Stimulated activated CD8-positive, alpha-beta memory T cell treated with anti-CD3 and anti-CD28 coated beads, Interleukin-15, amount 100 ng/mL, for 24 hours (primary cell): ENCODE data around the gene NEURL4.

Experiments used
- DNase-seq: peaks from one replicate; pipeline ENCODE4 v3.0.0-alpha.2; 2020; ENCODE audit warnings: low read depth

NEURL4 gene

DNA sequence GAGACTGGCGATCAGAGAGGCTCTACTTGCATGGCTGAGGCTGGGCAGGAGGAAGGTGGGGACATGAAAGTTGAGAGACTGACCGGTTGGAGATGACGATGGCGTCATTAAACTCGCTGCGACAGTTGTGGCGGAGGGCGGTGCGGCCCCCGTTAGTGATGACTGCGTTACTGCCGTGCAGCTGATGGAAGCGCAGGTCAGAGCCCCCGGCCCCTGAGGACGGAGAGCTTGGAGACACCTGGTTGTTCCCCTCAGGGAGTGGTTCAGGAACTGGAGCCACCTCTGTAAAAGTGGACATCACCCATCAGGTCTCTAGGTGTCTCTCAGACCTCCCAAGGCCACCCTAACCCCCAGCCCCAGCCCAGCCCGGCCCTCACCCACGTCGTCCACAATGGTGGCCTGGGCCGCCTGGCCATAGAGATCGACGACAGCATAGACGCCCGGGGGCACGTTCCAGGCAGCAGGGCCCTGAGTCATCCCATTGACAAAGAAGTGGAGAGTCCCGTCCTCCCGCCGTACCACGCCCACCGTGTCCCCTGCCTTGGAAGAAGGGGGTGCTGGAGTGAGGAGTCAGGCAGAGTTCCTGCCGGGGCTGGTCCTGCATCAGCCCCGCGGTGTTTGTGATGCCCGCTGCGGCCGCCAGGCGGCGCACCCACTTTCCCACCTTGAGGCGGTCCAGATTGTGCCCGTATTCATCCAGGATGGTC lies 5.3 kb downstream of the NEURL4 start:
- peak; percentile 39 for DNase-seq

DNA sequence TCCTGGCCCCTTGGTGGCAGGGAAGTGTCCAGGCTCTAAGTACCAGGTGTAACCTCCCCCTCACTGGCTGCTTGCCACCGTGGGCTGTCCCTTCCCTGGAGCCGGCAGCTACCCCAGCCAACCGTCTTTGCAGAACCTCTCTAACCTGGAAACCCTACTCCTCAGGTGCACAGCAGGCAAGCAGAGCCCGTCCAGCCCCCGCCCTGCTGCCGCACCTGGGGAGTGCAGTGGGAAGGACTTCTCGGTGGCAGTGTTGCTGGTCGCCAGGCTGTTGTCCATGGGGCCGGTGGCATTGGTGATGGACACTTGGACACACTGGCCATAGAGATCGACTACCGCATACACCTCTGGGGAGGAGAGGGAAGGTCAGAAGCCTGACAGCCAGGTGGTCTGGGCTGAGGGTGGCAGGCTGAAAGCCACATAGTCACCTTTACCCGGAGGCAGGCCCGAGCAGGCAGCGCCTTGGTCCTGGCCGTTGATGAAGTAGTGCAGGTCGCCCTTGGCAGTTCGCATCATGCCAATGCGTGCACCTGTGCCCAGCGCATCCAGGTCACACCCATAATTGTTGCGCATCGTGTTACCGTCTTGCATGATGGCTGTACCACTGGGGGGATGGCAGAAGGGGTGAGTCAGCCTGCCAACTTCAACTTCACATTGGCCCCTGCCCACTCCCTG lies 6.5 kb downstream of the NEURL4 start:
- DNase-seq, result no peak

DNA sequence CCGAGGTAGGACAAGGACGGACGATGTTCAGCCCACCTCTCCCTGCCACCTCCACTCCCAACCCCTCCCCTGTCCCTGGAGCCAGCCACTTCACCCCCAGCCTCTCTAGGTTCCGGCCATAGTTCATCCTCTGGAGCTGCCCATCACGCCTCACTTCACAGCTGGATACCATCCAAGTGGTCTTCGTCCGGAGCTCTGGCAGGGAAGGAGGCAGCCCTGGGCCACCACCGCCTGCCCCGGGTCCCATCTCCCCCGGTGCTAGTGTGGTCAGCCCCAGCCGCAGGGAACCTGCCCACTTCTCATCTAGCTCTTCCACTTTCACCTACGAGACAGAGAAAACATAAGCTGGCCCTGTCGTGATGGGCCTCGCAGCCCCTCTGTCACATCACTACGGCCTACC lies 7.7 kb downstream of the NEURL4 start:
- DNase-seq, result no peak

DNA sequence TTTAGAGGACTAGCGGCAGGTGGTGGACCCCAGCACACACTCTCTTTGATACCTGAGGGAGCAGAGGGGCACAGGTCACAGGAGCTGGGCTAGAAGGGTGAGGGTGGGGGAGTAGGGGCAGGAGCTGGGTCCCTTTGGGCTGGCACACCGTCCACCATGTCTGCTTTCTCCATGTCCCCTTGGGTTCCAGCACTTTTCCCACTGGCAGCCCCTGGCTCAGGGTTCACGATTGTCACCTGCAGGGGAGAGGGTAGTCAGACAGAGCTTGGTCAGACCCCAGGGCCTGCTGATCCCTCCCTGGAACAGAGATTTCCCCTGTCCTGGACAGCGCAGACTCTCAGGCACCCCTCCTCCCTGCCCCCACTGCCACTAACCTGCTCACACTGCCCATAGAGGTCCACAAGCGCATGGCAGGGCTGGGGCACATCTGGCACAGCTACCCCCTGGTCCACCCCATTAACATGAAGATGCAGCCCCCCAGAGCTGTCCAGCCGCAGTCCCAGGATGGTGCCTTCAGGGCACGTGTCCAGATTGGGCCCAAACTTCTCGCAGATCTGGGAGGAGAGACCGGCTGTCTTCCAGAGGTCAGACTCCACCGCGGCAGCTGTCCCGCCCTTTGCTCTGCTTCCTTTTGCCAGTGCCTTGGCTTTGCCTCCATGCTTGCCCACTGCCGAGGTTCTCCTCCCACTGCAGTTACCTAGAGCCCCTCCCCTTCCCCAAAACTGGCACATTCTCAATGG lies 10.8 kb downstream of the NEURL4 start:
- DNase-seq, result no peak

DNA sequence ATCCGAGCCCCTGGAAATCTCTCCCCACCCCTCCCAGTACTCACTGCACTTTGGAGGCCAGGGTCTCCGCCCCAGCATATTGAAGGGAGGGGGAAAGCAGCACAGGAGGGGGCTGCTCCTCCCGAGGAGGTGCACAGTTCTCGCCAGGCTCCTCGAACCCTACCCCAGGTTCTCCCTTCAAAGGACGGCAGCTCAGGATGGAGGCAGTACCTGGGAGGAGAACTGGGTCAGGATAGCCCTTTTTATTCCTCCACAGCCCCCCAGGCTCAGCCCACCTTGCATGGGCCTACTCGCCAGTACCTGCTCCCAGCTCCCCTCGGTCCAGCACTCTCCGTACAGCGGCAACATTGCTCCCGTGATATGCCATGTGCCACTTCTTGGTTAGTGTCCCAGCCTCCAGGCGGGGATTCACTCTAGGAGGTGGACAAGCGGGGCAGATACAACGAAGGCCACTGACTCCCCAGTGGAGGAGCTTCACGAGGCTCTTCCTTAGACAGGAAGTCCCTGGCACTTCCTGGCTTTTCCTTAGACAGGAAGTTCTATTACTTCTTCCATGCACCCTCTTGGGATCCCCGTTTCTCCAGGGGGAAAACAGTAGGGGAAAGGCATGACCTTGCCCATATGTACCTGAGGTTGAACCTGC lies 11.9 kb downstream of the NEURL4 start:
- DNase-seq, result no peak

DNA sequence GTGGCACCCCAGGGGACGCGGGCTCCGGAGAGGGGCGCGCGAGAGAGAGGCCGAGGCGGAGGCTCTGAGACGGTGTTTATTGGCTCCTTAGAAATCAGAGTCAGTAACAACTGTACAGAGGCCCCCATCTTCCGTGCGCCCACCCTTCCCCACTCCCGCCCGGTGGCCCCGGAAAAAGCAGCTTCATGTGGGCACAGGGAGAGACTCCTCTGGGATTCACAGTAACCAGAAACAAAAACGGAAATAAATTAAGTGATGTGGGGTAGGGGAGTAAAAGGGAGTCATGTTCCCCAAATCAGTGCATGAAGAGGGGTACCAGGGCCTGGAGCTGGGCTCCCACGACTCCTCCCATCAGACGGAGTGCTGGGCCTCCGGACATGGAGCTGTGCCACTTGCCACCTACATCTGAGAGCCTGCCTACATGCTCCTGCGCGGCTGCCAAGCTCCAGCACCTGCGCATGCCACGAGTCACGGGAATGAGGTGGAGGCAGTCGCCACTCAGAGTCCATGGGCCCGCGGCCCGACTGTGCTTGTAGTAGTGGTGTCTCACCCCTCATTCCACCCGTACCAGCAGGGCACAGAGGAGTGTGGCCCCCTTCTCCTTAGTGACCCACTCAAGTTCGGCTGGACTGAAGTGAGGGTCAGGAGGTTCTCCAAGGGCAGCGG lies 13.4 kb downstream of the NEURL4 start:
- DNase-seq, result no peak

DNA sequence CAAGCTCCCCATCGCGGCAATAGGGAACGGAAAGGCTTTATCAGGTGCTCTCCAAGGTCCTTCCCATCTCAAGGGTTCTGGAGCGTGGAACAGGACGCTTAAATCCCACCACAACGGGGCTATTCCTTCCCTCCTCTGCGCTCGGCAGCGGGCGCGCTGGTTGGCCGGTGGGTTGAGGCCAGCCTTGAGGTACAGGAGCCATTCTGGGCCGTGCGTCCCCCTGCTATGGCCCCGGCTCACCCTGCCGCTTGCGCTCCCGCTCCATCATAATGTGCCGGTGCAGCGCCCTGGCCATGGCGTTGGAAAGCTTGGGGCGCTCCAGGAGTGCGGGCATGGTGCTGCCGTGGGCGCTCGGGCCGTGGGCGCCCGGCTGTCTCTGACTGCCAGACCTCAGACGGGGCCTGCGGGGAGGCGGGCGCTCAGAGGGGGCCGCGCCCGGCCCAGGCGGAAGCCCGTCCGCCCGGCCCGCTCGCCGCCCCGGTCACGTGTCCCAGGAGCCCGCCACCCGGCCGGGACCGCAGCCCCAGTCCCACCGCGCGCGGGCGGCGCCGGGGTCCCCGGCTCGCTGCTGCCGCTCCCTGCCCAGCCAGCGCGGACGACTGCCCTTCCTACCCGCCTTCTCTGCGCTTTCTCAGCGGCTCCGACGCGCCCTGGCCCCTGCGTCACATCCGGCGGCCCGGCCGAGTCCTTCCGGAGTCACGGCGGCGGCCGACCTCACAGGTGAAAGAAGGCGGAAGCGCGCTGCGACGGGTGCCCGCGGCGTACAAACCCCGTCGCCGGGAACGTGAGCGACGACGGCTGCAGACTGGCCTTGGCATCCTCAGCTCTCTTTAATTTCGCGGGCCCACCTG lies 14.2 kb downstream of the NEURL4 start, which contains the start of gene GPS2:
GPS2 (minus strand) TSS at position 642 of the 851 bp plus-strand sequence; CDS start at position 334, 308 bp downstream.
- peak; percentile 89 for DNase-seq

DNA sequence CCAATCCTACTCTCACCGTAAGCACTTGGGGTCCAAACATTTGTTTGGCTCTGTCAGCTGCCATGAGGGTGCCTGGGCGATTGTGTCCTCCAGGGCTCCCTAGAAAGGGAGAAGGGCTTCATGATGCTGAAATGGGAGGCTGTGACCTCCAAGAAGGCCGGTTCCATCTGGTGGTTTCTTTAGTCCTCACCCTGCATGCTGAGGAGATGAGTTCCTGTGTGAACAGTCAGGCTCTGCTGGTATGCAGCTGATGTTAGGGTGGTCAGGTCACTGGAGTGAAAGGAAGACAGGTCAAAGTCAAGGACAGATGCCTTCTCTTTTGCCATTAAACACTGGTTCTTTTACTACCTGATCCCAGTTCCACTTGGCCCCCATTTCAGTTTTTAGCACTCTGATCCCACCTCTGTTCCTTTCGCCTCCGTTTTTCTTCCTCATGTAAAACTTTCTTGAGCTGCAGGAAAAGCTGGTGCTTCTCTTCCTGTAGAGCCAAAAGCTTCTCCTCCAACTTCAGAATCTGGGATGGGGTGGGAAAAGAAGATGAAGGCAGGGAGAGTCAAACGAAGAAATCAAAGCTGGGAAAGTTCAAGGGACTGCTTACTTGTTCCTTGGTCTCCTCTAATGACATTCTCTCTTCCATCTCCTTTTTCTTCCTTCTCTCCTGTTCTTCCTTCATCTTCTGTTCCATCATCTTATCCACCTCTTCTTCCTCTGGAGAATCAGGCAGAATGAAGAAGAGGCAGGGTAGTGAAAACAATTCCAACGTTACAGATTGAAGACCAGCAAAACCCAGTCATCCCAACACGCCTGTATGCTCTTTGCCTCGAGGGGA lies 15.0 kb downstream of the NEURL4 start:
- DNase-seq, result no peak

DNA sequence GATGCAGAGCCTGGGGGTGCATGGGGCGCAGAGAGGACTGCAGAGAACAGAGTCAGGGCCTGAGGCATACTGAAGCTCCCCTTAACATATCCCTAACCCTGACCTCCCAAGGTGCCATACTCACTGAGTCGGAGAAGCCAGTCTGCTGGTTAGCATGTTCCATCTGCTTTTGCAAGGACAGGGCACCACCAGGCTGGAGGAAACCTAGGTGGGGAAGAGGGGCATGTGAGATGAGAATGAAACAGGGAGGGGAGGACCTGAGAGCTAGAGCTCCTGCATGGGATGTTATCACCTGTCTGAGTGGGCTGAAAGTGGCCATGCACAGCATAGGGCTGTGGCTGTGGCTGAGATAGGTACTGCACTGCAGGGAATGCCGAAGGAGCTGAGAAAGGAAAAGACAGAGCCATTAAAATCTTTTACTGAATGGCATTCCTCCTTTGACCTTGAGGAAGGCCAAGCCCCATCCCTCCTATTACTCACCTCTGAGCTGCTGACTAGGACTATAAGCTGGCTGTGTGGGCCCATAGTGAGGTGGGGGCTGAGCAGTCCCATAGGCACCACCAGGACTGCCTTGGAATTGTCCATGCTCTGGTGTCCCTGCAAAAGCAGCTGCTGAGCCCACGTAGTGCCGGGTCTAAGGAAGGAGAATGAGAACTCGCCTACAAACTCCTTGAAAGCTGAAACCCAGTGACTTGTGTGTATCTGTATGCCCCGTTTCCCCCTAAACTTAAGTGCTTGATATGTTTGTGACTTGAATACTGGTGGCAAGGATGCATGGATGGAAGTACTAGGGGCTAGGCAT lies 15.8 kb downstream of the NEURL4 start:
- no peak for DNase-seq

DNA sequence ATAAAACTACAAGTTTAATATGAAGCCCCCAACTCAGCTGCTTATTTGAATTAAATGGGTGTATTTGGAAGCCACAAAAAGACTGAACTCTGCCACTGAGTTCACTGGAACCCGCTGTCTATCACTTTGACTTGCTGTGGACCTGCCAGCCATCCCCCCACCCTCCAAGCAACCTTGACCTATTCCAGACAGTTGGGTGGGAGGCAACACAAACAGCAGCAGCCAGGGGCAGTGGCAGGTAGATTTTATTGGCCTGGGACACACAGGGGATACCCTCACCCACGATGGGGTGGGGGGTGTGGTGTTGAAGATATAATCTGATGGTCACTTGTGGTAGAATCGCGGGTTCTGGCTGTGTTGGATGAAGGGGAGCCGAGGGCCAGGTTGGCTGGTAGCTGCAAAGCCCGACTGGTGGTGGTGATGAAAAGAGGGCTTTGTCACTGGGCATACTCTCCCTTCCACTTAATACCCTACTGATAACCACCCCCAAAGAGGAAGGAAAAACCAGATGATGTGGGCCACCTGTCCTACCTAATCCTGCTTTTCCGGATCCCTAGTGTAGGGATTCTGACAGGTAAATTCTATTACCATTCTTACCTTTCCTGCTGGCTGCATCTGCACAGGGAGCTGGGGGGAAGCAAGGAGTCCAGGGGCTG lies 16.6 kb downstream of the NEURL4 start:
- DNase-seq, result no peak

DNA sequence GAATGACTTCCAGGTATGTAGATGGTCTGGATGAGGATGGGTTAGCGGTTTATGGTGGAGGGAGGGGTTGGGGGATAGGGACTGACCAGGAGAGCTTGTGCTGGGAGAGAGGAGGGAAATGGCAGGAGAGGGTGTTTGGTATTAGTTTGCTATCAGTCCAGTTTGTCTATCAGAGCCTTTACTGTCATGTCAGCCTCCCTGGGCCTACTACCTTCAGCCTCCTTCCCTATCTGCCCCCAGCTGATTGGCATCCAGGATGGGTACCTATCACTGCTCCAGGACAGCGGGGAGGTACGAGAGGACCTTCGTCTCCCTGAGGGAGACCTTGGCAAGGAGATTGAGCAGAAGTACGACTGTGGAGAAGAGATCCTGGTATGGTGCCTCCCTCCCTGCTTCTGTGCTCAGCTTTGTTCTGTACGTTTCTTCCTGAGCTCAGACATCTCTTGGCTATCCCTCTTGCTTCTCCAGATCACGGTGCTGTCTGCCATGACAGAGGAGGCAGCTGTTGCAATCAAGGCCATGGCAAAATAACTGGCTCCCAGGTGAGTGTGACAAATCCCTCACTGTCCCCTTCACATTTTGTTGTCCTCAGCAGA lies 17.9 kb downstream of the NEURL4 start:
- DNase-seq, result no peak

DNA sequence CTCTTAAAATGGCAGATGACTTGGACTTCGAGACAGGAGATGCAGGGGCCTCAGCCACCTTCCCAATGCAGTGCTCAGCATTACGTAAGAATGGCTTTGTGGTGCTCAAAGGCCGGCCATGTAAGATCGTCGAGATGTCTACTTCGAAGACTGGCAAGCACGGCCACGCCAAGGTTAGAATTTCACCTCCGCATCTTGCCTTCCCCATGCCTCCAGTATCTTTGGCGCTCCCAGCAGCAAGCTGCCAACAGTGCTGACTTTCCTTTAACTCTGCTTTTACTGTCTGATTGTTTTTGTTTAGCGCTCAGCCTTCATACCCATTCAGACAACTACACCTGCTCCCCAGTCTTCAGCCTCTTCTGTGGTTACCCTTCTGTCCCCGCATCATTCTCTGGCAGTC lies 19.5 kb downstream of the NEURL4 start:
- DNase-seq, result no peak

DNA sequence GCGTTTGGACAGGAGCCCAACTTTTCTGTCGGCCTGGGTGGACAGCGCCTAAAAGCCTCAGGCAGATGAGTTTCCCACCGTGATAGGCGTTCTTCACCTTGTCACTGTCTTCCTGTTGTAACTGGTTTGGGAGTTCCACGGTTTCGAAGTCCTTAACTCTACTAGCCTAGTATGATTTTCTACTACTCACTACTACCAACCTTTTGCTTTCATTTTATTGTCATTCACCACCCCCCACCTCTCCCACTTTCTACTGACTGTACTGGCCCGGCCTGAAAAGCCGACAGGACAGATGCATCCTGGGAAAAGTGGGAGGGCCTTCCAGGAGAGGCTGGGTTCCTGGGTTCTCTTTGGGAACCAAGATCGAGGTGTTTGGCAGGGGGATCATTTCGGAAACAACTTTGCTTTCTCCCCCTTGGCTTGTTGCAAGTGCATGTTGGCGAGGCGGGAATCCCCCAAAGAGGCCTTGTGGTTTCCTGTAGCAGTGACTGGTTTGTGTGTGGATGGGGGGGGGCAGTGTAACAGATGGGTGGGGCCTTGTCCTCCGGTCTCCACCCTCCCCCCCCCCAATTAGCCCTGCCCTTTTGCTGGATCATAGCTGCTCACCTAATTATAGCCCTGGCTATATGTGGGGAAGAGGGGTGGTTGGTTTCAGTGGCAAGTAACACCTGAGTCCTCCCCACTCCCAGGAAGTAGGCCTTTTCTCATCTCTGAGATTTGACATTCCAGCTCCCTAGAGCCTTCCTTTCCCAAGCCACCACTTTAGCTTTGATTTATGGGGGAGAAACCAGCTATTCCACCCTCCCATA lies 20.3 kb downstream of the NEURL4 start:
- peak; percentile 55 for DNase-seq

DNA sequence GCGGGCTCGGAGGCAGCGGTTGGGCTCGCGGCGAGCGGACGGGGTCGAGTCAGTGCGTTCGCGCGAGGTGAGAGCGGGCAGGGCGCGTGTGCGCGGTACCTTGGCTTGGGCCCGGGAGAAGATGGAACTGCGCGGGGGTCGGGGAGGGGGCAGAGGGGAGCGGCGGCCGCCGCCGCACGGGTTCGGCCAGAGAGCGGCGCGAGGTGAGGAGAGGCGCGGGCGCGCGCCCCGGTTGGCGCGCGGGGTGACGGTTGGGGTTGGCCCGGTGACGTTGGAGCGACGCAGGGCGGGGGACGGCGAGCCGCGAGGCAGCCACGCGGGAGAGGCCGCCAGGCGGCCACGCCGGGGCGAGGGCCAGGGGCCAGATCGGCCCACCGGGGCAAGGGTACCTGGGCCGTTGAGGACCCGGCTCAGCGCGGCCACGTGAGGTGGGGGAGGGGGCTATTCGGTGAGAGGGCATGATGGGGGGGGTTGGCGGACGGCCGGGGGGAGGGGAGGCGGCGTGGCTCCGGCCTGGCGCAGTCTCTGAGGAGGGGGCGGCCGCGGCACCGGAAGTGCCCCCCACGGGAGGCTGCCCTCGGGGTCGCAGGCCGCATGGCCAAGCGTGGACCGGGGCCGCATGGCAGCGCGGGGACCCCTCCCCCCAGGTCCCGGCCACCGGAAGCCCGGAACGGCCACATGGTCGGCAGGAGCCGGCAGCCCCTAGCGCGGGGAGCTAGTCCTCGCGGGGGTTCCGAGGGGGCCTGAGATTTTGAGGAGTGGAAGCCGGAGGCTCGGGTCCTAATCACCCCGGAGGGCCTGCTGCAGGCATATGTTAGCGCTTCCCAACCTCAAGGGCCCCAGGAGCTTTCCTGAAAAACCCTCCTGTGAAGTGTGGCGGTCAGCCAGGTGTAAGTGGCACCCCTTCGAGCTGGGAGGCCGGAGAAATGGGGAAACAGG lies 21.2 kb downstream of the NEURL4 start:
- no peak for DNase-seq

DNA sequence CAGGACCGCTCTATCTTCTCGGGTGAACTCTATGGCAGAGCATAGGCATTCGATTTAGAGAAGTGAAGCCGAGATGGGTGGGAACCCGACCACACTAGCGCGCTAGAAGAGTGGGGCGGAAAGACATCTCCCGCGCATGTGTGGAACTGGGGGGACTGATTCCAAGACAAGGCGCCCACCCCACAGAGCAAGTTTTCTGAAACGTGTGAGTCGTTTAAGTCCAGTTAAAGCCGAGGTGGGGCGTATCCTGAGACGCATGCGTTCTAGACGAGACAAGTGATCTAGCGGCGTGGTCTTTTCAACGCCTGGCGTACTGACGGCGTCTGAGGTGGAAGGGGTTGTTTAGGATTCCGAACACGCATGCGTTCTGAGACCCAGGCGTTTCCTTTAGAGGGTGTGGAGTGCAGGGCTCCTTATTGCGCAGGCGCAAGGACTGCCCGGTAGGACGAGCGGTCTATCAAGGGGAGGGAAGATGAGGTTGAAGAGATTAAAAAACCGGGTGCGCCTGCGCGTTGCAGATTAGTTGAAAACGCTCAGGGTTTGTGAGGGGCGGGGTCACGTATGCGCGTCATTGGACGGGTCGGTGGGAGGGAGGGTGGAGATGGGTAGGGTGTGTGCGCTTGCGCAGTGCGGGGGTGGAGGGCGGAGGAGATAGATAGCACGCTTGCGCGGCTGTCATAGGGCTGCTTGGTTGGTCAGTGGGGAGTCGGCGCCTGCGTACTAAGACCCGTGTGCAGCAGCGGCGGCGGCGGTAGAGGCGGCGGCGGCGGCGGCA lies 22.0 kb downstream of the NEURL4 start, which contains the start of gene EIF5A:
EIF5A (plus strand) TSS at position 718 of the 775 bp plus-strand sequence. CDS start 2,008 bp downstream, outside the sequence.
- DNase-seq, result peak; percentile 100
